H1 (cell line): ENCODE measurements around the gene TLCD5. TPM values are rescaled to one million over a fixed set of nuclear protein-coding genes. Genes with fewer than 3 reads are reported as not detected.

Experiments
- CTCF ChIA-PET: fragments of 300-600 bp; sonication (Branson Sonifier 250); formaldehyde crosslinking; loops from one replicate; lab custom pipeline; 2021; ENCODE audit not compliant: partially characterized antibody; lab: Charles Lee
- POLR2A ChIA-PET: fragments of 300-600 bp; sonication (Branson Sonifier 250); formaldehyde crosslinking; loops from one replicate; lab custom pipeline; 2021; ENCODE audit warnings: inconsistent platforms; ENCODE audit not compliant: partially characterized antibody; lab: Charles Lee
- DNase-seq, 2 experiments: peaks; one replicate each; pipeline versions ENCODE4 v3.0.0 to v3.0.0-alpha.2; 2010 to 2022; ENCODE audit warnings: low spot score in 2 of 2, low read depth in 1 of 2, mixed read lengths in 1 of 2
- FAIRE-seq: peaks from 2 replicates; lab custom pipeline; 2011; peaks lifted over from hg19 to GRCh38; lab: Jason Lieb, UNC
- H2AFZ ChIP-seq: 2 replicates; pipeline ENCODE4 v1.8.1; 2012; ENCODE audit warnings: low read length, inconsistent platforms
- H2AK5ac ChIP-seq: 2 replicates; pipeline ENCODE4 v1.6.1; 2013; ENCODE audit warnings: low read depth, low read length
- H2BK120ac ChIP-seq: replicated peaks from 2 replicates; pipeline ENCODE3; 2013; ENCODE audit warnings: low read depth, low read length, inconsistent platforms
- H2BK12ac ChIP-seq: 2 replicates; pipeline ENCODE4 v1.6.1; 2013; ENCODE audit warnings: low read depth, low read length
- H2BK15ac ChIP-seq: 2 replicates; pipeline ENCODE4 v1.6.1; 2013; ENCODE audit warnings: low read length
- H2BK20ac ChIP-seq: 2 replicates; pipeline ENCODE4 v1.6.1; 2013; ENCODE audit warnings: low read length
- H2BK5ac ChIP-seq: 2 replicates; pipeline ENCODE4 v1.6.1; 2013; ENCODE audit warnings: low read depth, low read length
- H3K14ac ChIP-seq: 2 replicates; pipeline ENCODE4 v1.6.1; 2013; ENCODE audit warnings: inconsistent platforms; ENCODE audit not compliant: insufficient read length
- H3K18ac ChIP-seq: 2 replicates; pipeline ENCODE4 v1.6.1; 2013; ENCODE audit warnings: low read length; ENCODE audit errors: extremely low read depth
- H3K23ac ChIP-seq: 2 replicates; pipeline ENCODE4 v1.6.1; 2013; ENCODE audit warnings: inconsistent platforms; ENCODE audit not compliant: insufficient read length
- H3K23me2 ChIP-seq: 2 replicates; pipeline ENCODE4 v1.6.1; 2013; ENCODE audit warnings: low read depth, low read length
- H3K27ac ChIP-seq: 2 replicates; pipeline ENCODE4 v1.6.1; 2011; ENCODE audit warnings: low read depth, low read length, inconsistent platforms
- H3K27me3 ChIP-seq, 4 experiments: replicated peaks in 1 of 4; 1 replicate in 1 of 4; 2 replicates in 3 of 4; pipeline versions ENCODE4 v1.6.1 to v1.8.1; 2011 to 2013; ENCODE audit warnings: low read length in 3 of 4, mild to moderate bottlenecking in 3 of 4, inconsistent platforms in 2 of 4, mixed read lengths in 2 of 4, moderate library complexity in 1 of 4; ENCODE audit not compliant: control insufficient read depth in 3 of 4, insufficient read depth in 3 of 4; ENCODE audit errors: extremely low read depth in 1 of 4
- H3K36me3 ChIP-seq, 4 experiments: 2 replicates each; pipeline versions ENCODE4 v1.6.1 to v1.8.1; 2011 to 2013; ENCODE audit warnings: mild to moderate bottlenecking in 4 of 4, low read length in 3 of 4, moderate library complexity in 2 of 4, control low read depth in 1 of 4, inconsistent platforms in 1 of 4; ENCODE audit not compliant: insufficient read depth in 4 of 4, control insufficient read depth in 2 of 4
- H3K4ac ChIP-seq: replicated peaks from 2 replicates; pipeline ENCODE3; 2013; ENCODE audit warnings: low read length, low read depth, mixed read lengths, inconsistent platforms; ENCODE audit not compliant: insufficient read length
- H3K4me1 ChIP-seq, 4 experiments: replicated peaks in 1 of 4; 1 replicate in 1 of 4; 2 replicates in 3 of 4; pipeline versions ENCODE4 v1.6.1 to v1.8.1; 2011 to 2013; ENCODE audit warnings: low read length in 3 of 4, inconsistent platforms in 2 of 4, mixed read lengths in 1 of 4; ENCODE audit not compliant: insufficient read depth in 4 of 4, control insufficient read depth in 3 of 4
- H3K4me2 ChIP-seq, 2 experiments: 2 replicates each; pipeline versions ENCODE4 v1.6.1 to v1.8.1; 2011 to 2013; ENCODE audit warnings: low read depth in 2 of 2, low read length in 2 of 2, control low read depth in 1 of 2, inconsistent platforms in 1 of 2, mild to moderate bottlenecking in 1 of 2; ENCODE audit not compliant: insufficient read depth in 1 of 2
- H3K4me3 ChIP-seq, 4 experiments: fragments of 200-600, 300-600 bp in 1 of 4; sonication (generic), shearing (Covaris generic), sonication (Bioruptor Twin) in 1 of 4; 2 replicates each; pipeline versions ENCODE4 v1.5.1 to v1.8.1; 2011 to 2016; ENCODE audit warnings: low read length in 4 of 4, low read depth in 3 of 4, control low read depth in 2 of 4, inconsistent platforms in 2 of 4, mild to moderate bottlenecking in 2 of 4, mixed read lengths in 1 of 4, moderate library complexity in 1 of 4; ENCODE audit not compliant: insufficient read depth in 2 of 4; ENCODE audit errors: extremely low read depth in 1 of 4
- H3K56ac ChIP-seq: replicated peaks from 2 replicates; pipeline ENCODE3; 2013; ENCODE audit warnings: low read depth, mild to moderate bottlenecking, mixed read lengths, low read length, inconsistent platforms; ENCODE audit not compliant: insufficient read length
- H3K79me1 ChIP-seq: 2 replicates; pipeline ENCODE4 v1.6.1; 2013; ENCODE audit warnings: low read depth, low read length, control low read depth
- H3K79me2 ChIP-seq, 2 experiments: 2 replicates each; pipeline versions ENCODE4 v1.6.1 to v1.8.1; 2012 to 2013; ENCODE audit warnings: low read length in 2 of 2, mild to moderate bottlenecking in 2 of 2, inconsistent platforms in 1 of 2; ENCODE audit not compliant: insufficient read depth in 2 of 2, control insufficient read depth in 1 of 2
- H3K9ac ChIP-seq, 4 experiments: replicated peaks in 1 of 4; 1 replicate in 1 of 4; 2 replicates in 3 of 4; pipeline versions ENCODE4 v1.6.1 to v1.8.1; 2011 to 2013; ENCODE audit warnings: low read depth in 3 of 4, low read length in 3 of 4, control low read depth in 2 of 4, mild to moderate bottlenecking in 2 of 4, moderate library complexity in 2 of 4, inconsistent platforms in 1 of 4; ENCODE audit errors: extremely low read depth in 1 of 4
- H3K9me3 ChIP-seq, 2 experiments: 2 replicates each; pipeline versions ENCODE4 v1.6.1 to v1.8.1; 2012 to 2013; ENCODE audit warnings: mild to moderate bottlenecking in 2 of 2, moderate library complexity in 2 of 2, control low read depth in 1 of 2, inconsistent platforms in 1 of 2, low read depth in 1 of 2, low read length in 1 of 2, mixed read lengths in 1 of 2; ENCODE audit not compliant: insufficient read depth in 2 of 2
- H4K20me1 ChIP-seq, 2 experiments: replicated peaks in 1 of 2; 2 replicates each; pipeline versions ENCODE3 to v1.8.1; 2011 to 2013; ENCODE audit warnings: inconsistent platforms in 2 of 2, low read length in 2 of 2, mild to moderate bottlenecking in 1 of 2; ENCODE audit not compliant: insufficient read depth in 2 of 2, control insufficient read depth in 1 of 2
- H4K5ac ChIP-seq: 2 replicates; pipeline ENCODE4 v1.6.1; 2013; ENCODE audit warnings: low read length, low read depth, mixed read lengths, inconsistent platforms; ENCODE audit not compliant: insufficient read length
- H4K8ac ChIP-seq: 2 replicates; pipeline ENCODE4 v1.8.0; 2013; ENCODE audit warnings: mild to moderate bottlenecking, moderate library complexity, low read length, inconsistent platforms; ENCODE audit not compliant: insufficient read depth; ENCODE audit errors: extremely low read depth
- H4K91ac ChIP-seq: replicated peaks from 2 replicates; pipeline ENCODE3; 2013; ENCODE audit warnings: low read length, mixed read lengths, inconsistent platforms; ENCODE audit not compliant: insufficient read length
- BCL11A ChIP-seq, 2 experiments: IDR thresholded peaks; one replicate each; pipeline ENCODE4 v1.6.1; 2011; ENCODE audit warnings: low read depth in 2 of 2, low read length in 2 of 2, mild to moderate bottlenecking in 2 of 2
- BRCA1 ChIP-seq: IDR thresholded peaks from 2 replicates; pipeline ENCODE4 v1.6.1; 2012; ENCODE audit warnings: low read depth, low read length, improper control_type of control experiment
- CBX8 ChIP-seq: fragments of 300-800, 300-1000 bp; sonication (generic); IDR thresholded peaks from 2 replicates; pipeline ENCODE4 v1.7.1; 2016; ENCODE audit warnings: low read depth, low read length, borderline replicate concordance
- CEBPB ChIP-seq: IDR thresholded peaks from 2 replicates; pipeline ENCODE4 v1.6.1; 2012; ENCODE audit warnings: low read depth, low read length
- CHD2 ChIP-seq: IDR thresholded peaks from 2 replicates; pipeline ENCODE4 v1.6.1; 2012; ENCODE audit warnings: low read length, improper control_type of control experiment
- CREB1 ChIP-seq: IDR thresholded peaks from 2 replicates; pipeline ENCODE4 v1.6.1; 2012; ENCODE audit warnings: inconsistent platforms
- GABPA ChIP-seq: IDR thresholded peaks from 2 replicates; pipeline ENCODE4 v1.6.1; 2011; ENCODE audit warnings: mild to moderate bottlenecking, low read length, moderate library complexity, borderline replicate concordance; ENCODE audit not compliant: insufficient read depth
- HDAC2 ChIP-seq, 2 experiments: fragments of 300-600 bp in 1 of 2; sonication (generic) in 1 of 2; IDR thresholded peaks; 2 replicates each; pipeline ENCODE4 v1.6.1; 2011 to 2012; ENCODE audit warnings: low read depth in 2 of 2, low read length in 2 of 2, mild to moderate bottlenecking in 2 of 2, moderate library complexity in 2 of 2, borderline replicate concordance in 1 of 2, inconsistent platforms in 1 of 2
- KDM1A ChIP-seq: fragments of 200-600, 300-600 bp; sonication (generic); IDR thresholded peaks from 2 replicates; pipeline ENCODE4 v1.7.1; 2016; ENCODE audit warnings: mild to moderate bottlenecking, low read length, borderline replicate concordance
- PHF8 ChIP-seq: fragments of 200-600 bp; sonication (generic); conservative IDR thresholded peaks from 2 replicates; pipeline ENCODE4 v1.7.1; 2012; ENCODE audit warnings: low read depth, mild to moderate bottlenecking, inconsistent platforms, low read length, moderate library complexity
- POLR2A ChIP-seq, 2 experiments: IDR thresholded peaks; 1 replicate in 1 of 2; 2 replicates in 1 of 2; pipeline ENCODE4 v1.6.1; 2011; ENCODE audit warnings: low read depth in 2 of 2, low read length in 2 of 2, mild to moderate bottlenecking in 2 of 2; ENCODE audit errors: control extremely low read depth in 1 of 2
- SRF ChIP-seq: IDR thresholded peaks from 2 replicates; pipeline ENCODE4 v1.6.1; 2011; ENCODE audit warnings: mild to moderate bottlenecking, low read depth, low read length, moderate library complexity
- TEAD4 ChIP-seq: IDR thresholded peaks from 2 replicates; pipeline ENCODE4 v1.6.1; 2012; ENCODE audit warnings: low read depth, low read length, inconsistent platforms, mixed read lengths
- ZNF274 ChIP-seq: IDR thresholded peaks from 2 replicates; pipeline ENCODE4 v1.7.0; 2012; ENCODE audit warnings: low read length, borderline replicate concordance; ENCODE audit errors: extremely low read depth
- WGBS, 2 experiments: shearing (Covaris generic) in 1 of 2; methylation state at CpG; one replicate each; pipeline versions ENCODE4 v1.1.6 to v1.1.7; 2013 to 2015; ENCODE audit warnings: low lambda C conversion rate in 2 of 2, mixed read lengths in 2 of 2, inconsistent platforms in 1 of 2, low coverage in 1 of 2, missing lambda C conversion rate in 1 of 2; ENCODE audit not compliant: insufficient replicate concordance in 2 of 2, insufficient coverage in 1 of 2, insufficient read length in 1 of 2; ENCODE audit errors: extremely low coverage in 1 of 2, missing lambda C conversion rate in 1 of 2; 5-methylcytosine and 5-hydroxymethylcytosine counted together
- polyA plus RNA-seq, 7 experiments: library from polyadenylated mRNA; depleted of rRNA in 3 of 7; stranded (reverse) in 5 of 7; unstranded in 2 of 7; fragments of >200 nt in 5 of 7; fragments of 200-250 nt in 2 of 7; gene quantifications; 1 replicate in 5 of 7; 2 replicates in 1 of 7; 4 replicates in 1 of 7; pipeline versions ENCODE4 v1.2.1 to v1.2.3, GENCODE V29; 2011 to 2013; ENCODE audit warnings: missing spikeins in 2 of 7, mixed read lengths in 2 of 7
- total RNA-seq: library from RNA; stranded (reverse); fragmentation: NEBNext Ultra II Directional; extraction: Animal tissue kit (Norgen Biotek cat#: 25700); gene quantifications from 2 replicates; pipeline ENCODE4 v1.2.1, GENCODE V29; 2021
- TF ChIP-seq, protein P1 (sequence below): IDR thresholded peaks from 2 replicates; pipeline ENCODE4 v1.6.1; 2011; ENCODE audit warnings: low read depth, mild to moderate bottlenecking, low read length; ENCODE audit not compliant: insufficient read depth

TLCD5 gene
- total and polyA plus RNA-seq, 2 of the 8 experiments (the other 6 are each of a cell fraction or from before 2014, with no cell fraction given), result 9.5 to 10.1 TPM

DNA sequence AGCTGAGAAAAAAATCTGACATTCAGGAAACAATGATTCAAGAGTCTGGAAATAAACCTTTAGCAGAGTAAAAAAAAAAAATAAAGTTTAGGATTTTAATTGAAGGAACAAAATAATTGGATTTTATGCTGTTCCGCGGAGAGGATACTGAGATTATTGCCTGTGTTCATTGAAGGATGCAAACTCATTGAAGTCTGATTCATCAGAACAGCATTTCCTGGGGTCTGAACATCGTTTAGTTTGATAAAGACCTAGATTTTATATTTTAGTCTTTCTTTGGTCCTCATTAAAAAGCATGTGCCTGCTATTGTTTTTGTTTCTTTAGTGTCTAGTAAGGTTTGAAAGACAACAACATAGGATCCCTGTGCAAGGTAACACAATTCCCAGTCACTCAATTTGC, 4.5 kb downstream of the TLCD5 start:
- H4K8ac ChIP-seq, result no peak overlapping the region
- H3K36me3 ChIP-seq, result peaks cover 0 to 10% (median 3%) of the 10 kb centered on the region in 4 experiments; a peak in 4 of 8 replicates
- no peaks in the 10 kb centered on the region; a peak in 1 of 4 replicates for H3K79me2 ChIP-seq
- H2AK5ac ChIP-seq, result no peak overlapping the region
- H3K9ac ChIP-seq, result no peak overlapping the region
- H2BK12ac ChIP-seq, result no peak overlapping the region
- no peak overlapping the region for H3K4me2 ChIP-seq
- H3K9me3 ChIP-seq, result no peaks in the 10 kb centered on the region
- DNase-seq (no peak), FAIRE-seq (no peak)
- H3K56ac ChIP-seq, result no peak overlapping the region
- H2BK15ac ChIP-seq, result no peak overlapping the region
- no peak overlapping the region for H2BK20ac ChIP-seq
- H2BK120ac ChIP-seq, result no peak overlapping the region
- no peak overlapping the region for H3K14ac ChIP-seq
- peaks cover 6% of the 10 kb centered on the region for H3K23me2 ChIP-seq
- no peak overlapping the region for H4K91ac ChIP-seq
- 89% methylated on average over 3 of the region's 3 CpGs; no CpG with 5 or more reads in 1 of the 2 experiments for WGBS, 2 experiments
- no peak overlapping the region for H2AFZ ChIP-seq
- no peaks in the 10 kb centered on the region for H3K27me3 ChIP-seq
- H3K27ac ChIP-seq, result no peak overlapping the region
- no peak overlapping the region for H3K4me3 ChIP-seq
- no peak overlapping the region for H3K4ac ChIP-seq
- ChIA-PET POLR2A (no interaction called here), CTCF (interaction anchor here (0.7 kb wide), 1 partner anchor 178 kb away, joined by 3 read pairs; no protein-coding TSS in a partner anchor)
- no peak overlapping the region for H4K5ac ChIP-seq
- no peak overlapping the region for H2BK5ac ChIP-seq
- H4K20me1 ChIP-seq, result no peaks in the 10 kb centered on the region
- H3K4me1 ChIP-seq, result peaks cover 0 to 3% (median 0%) of the 10 kb centered on the region in 4 experiments; a peak in 3 of 7 replicates
- peaks cover 2% of the 10 kb centered on the region; the same call in 1 of the 2 replicates for H3K79me1 ChIP-seq
- no peak overlapping the region for H3K18ac ChIP-seq
- no peak overlapping the region for H3K23ac ChIP-seq
- no peak for TF ChIP-seq ZNF274
- no peak for TF ChIP-seq GABPA
- no peak for TF ChIP-seq BCL11A (IDR thresholded peaks at IDR 0.05; ENCODE audit: low read depth in 2 of 2, low read length in 2 of 2)
- TF ChIP-seq CEBPB, result no peak
- TF ChIP-seq, protein P1, sequence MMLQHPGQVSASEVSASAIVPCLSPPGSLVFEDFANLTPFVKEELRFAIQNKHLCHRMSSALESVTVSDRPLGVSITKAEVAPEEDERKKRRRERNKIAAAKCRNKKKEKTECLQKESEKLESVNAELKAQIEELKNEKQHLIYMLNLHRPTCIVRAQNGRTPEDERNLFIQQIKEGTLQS, result no peak
- TF ChIP-seq CBX8, result no peak
- no peak for TF ChIP-seq TEAD4
- TF ChIP-seq BRCA1, result no peak
- TF ChIP-seq POLR2A (IDR thresholded peaks at IDR 0.05; ENCODE audit: control extremely low read depth in 1 of 2, low read depth in 2 of 2, low read length in 2 of 2), result no peak
- TF ChIP-seq HDAC2 (IDR thresholded peaks at IDR 0.05; ENCODE audit: borderline replicate concordance in 1 of 2, low read depth in 2 of 2, low read length in 2 of 2), result no peak
- no peak for TF ChIP-seq PHF8
- no peak for TF ChIP-seq CREB1
- no peak for TF ChIP-seq CHD2
- no peak for TF ChIP-seq KDM1A
- no peak for TF ChIP-seq SRF
